Astrocyte of the cerebellum (primary cell): ENCODE results near the gene RFX8.

Experiments used
- DNase-seq: peaks from one replicate; pipeline ENCODE4 v3.0.0-alpha.2; 2011; ENCODE audit warnings: low read depth
- H3K4me3 ChIP-seq: 2 replicates; pipeline ENCODE4 v1.5.1; 2011; ENCODE audit warnings: mild to moderate bottlenecking, low read depth, low read length, moderate library complexity
- CTCF ChIP-seq: IDR thresholded peaks from 2 replicates; pipeline ENCODE4 v1.5.1; 2012; ENCODE audit warnings: low read length, low read depth, moderate library complexity, mild to moderate bottlenecking; ENCODE audit errors: missing control alignments
- in situ Hi-C: cut with HindIII; loops from 2 replicates; pipeline ENCODE4 v1.10.0; 2017; ENCODE audit warnings: low sequenced_read_pairs

The RFX8 gene

GRCh38 chr2:101351207-101351606 is 123.7 kb downstream of the RFX8 start:
- DNase-seq: no peak
- no peak overlapping the region for H3K4me3 ChIP-seq
- TF ChIP-seq CTCF: no peak
- in situ Hi-C loops: no loop called here

- H3K4me3 ChIP-seq: no peak overlapping the region
- peak; percentile 56 for TF ChIP-seq CTCF
- in situ Hi-C loops: no loop called here
- peak; percentile 38 for DNase-seq
Observed at GRCh38 chr2:101349893-101350662, 124.8 kb downstream of the RFX8 start.

- in situ Hi-C loops: no loop called here
- H3K4me3 ChIP-seq: no peak overlapping the region
- no peak for DNase-seq
- TF ChIP-seq CTCF: no peak
Observed at GRCh38 chr2:101348883-101349282, 126.0 kb downstream of the RFX8 start.
